GM12892 (cell line): ENCODE data around the gene SLC66A1.

ENCODE experiments used
- DNase-seq: peaks from one replicate; pipeline ENCODE4 v3.0.0; 2011; ENCODE audit not compliant: insufficient read length
- FAIRE-seq: peaks from 2 replicates; lab custom pipeline; 2011; peaks lifted over from hg19 to GRCh38; lab: Jason Lieb, UNC
- POLR2A ChIP-seq: IDR thresholded peaks from 2 replicates; pipeline ENCODE4 v1.6.1; 2011; ENCODE audit warnings: low read depth, low read length, control low read depth
- POLR2AphosphoS5 ChIP-seq: IDR thresholded peaks from 2 replicates; pipeline ENCODE4 v1.6.1; 2011; ENCODE audit warnings: low read depth, low read length, control low read depth
- TAF1 ChIP-seq: IDR thresholded peaks from 2 replicates; pipeline ENCODE4 v1.6.1; 2011; ENCODE audit warnings: low read depth, mild to moderate bottlenecking, control low read depth, low read length, borderline replicate concordance

The SLC66A1 gene

GRCh38 chr1:19363536-19364152 lies 51.5 kb downstream of the SLC66A1 start:
- DNase-seq (no peak), FAIRE-seq (no peak)
- TF ChIP-seq POLR2A (no peak), POLR2AphosphoS5 (no peak), TAF1 (no peak)

DNA sequence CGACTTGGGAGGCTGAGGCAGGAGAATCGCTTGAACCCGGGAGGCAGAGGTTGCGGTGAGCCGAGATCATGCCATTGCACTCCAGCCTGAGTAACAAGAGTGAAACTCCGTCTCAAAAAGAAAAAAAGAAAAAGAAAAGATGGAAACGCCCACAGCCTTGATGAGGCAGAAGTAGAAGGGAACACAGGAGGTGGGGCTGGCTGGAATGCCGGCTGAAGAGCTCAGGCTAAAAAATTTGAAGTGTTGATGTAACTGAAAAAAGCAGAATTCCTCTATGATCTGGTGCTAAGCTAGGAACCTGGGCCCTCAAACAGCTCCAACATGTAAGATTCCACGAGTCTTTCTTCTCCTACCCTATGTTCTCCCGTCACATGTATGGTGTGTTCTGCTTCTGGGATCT lies 53.6 kb downstream of the SLC66A1 start:
- DNase-seq = no peak
- no peak for TF ChIP-seq TAF1
- no peak for TF ChIP-seq POLR2AphosphoS5
- TF ChIP-seq POLR2A = no peak
- FAIRE-seq = no peak

DNA sequence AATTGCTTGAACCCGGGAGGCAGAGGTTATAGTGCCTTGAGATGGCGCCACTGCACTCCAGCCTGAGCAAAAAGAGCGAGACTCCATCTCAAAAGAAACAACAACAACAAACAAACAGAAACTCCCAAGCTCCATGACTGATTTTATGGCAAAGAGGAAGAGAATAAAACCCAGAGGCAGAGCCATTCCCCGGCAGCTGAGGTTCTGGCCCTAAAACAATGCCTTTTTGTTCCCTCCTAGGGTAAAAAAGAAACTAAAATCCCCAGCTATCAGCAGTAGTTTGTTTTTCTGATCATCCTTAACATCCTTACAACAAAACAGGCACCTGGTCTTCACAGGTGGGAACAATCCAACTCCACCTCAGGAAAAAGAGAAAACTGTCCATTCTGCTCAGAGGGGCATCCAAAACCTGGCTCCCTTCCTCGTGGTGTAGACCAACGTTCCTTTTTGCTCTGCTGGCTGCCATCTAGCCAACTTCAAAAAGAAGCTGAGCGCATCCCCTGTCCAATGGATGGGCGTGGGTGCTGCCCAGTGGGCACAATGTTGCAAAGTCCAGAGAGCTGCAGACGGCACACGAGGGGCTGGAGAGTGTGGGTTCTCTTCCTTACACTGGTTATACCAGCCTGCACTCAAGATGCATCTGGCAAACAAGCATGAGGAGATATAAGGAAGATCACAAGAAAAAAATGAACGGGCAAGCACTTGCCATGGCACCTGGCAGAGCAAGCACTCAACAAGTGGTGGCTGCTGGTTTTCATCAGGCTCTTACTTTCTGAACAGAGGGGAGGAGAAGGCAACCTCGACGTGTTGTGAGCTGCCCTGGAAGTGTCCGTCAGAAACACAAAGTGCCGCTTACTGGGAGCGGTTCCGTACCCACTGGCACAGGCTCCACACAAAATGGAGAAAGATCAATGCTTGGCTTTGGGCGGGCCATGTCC lies 54.7 kb downstream of the SLC66A1 start:
- no peak for DNase-seq
- no peak for FAIRE-seq
- TF ChIP-seq TAF1 (no peak), POLR2A (no peak), POLR2AphosphoS5 (no peak)

DNA sequence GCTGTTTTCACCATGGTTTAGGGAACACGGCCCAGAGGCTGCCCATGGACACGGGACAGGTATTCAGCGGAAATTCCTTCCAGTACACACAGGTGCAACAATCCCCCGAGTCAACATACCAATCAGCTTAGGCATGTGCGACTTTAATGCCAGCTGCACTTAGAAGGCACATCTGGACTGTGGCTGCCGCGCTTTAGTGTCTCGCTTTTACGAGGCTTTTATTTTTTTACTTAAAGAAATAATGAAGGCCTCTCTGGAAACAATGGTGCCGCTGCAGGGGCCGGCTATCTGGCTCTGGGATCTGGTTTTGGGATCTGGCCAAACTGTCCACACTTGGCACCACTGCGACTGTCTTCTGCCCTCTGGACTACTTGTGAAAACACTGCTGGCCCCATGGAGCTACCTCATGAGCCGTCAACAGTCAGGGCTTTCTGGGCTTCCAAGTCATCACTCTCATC lies 55.5 kb downstream of the SLC66A1 start:
- FAIRE-seq (no peak), DNase-seq (no peak)
- TF ChIP-seq POLR2A = no peak
- no peak for TF ChIP-seq POLR2AphosphoS5
- TF ChIP-seq TAF1 = no peak

DNA sequence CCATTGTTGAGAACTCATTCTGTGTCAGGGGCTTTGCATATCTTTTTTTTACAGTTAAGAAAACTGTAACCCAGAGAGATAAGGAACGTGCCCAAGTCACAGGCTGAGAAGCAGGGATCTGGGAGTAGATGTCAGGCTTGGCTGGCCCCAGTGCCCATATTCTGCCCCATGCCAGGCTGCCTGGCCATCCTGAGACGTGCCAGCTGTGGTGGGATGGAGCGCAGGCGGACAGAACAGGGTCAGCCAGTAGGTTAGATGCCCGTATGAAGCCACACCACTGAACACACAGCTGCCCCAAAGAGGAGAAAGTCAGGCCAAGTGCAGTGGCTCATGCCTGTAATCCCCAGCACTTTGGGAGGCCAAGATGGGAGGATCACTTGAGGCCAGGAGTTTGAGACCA lies 55.9 kb downstream of the SLC66A1 start:
- FAIRE-seq = no peak
- no peak for DNase-seq
- no peak for TF ChIP-seq POLR2AphosphoS5
- no peak for TF ChIP-seq POLR2A
- TF ChIP-seq TAF1 = no peak

- no peak for TF ChIP-seq POLR2A
- no peak for TF ChIP-seq POLR2AphosphoS5
- no peak for TF ChIP-seq TAF1
- no peak for FAIRE-seq
- DNase-seq = no peak
These were observed 56.8 kb downstream of the SLC66A1 start for GRCh38 chr1:19368964-19369363.

GRCh38 chr1:19369396-19370090 lies 57.4 kb downstream of the SLC66A1 start:
- DNase-seq (no peak), FAIRE-seq (no peak)
- TF ChIP-seq POLR2A (no peak), POLR2AphosphoS5 (no peak), TAF1 (no peak)

DNA sequence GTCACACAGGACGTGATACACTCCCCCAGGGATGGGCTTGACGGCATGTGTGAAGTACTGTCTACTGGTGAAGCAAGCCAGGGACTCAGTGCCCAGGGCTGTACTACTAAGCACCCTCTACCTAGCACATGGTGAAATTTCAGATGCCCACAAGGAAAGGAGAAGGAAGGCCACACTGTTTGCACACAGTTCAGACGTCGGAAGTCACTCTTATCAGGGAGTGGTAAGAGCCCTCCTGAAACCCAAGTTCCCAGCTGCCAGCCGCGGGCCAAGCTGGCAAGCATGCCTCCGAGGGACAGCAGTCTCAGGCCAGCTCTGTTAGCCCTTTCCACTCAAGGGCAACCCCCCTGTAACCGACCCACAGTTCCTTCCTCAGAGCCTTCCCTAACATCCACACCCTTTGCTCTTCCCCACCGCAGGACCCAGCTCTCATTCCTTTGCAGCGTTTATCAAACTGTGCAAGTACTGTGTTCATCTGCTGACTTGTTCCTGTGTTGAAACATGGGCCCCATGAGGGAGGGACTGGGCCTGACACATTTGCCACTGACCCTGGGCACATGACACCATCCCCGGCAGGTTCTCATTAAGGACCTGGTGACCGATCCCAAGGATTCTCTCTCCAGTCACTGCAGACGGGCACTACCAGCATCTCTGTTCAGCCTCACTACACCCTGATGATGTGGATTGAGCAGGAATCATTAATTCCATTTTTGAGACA lies 58.5 kb downstream of the SLC66A1 start:
- TF ChIP-seq TAF1 (no peak), POLR2A (no peak), POLR2AphosphoS5 (no peak)
- FAIRE-seq (no peak), DNase-seq (no peak)

GRCh38 chr1:19371226-19372135 lies 59.4 kb downstream of the SLC66A1 start:
- no peak for TF ChIP-seq TAF1
- no peak for TF ChIP-seq POLR2AphosphoS5
- TF ChIP-seq POLR2A = no peak
- FAIRE-seq (no peak), DNase-seq (no peak)

DNA sequence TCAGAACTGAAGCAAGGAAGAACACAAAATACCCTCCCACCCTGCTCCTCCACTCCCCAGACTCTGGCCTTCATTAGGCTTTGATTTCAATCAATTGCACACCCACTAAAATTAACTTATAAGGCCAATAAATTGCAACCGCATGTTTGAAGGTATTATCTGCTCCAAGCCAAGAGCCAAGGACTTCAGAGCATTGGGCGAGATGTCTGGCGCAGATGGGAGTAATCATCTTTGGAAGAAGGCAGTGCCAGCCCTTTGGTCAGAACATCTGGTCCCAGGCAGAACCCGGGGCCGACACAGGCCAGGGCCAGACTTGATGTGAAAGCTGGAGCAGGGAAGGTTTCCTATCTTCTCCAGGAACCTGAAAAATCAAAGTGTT lies 60.0 kb downstream of the SLC66A1 start:
- no peak for FAIRE-seq
- TF ChIP-seq POLR2A (no peak), TAF1 (no peak), POLR2AphosphoS5 (no peak)
- no peak for DNase-seq
